Natural killer cell (primary cell): Measurements from ENCODE around the gene MTMR3. TPM values are rescaled to one million over a fixed set of nuclear protein-coding genes. Genes with fewer than 3 reads are reported as not detected.

Experiments used
- ATAC-seq, 3 donors: fragments of 150-1000 bp in 2 of 3; fragments of 200-7000 bp in 1 of 3; cut with Tn5 transposase; 1 replicate in 1 of 3; 2 replicates in 2 of 3; pipeline ENCODE4 v1.10.0; 2021; ENCODE audit warnings: mild to moderate bottlenecking in 2 of 3, moderate library complexity in 2 of 3
- DNase-seq, 2 donors: peaks; one replicate each; pipeline versions ENCODE4 v3.0.0 to v3.0.0-alpha.2; 2013 to 2021; ENCODE audit warnings: mixed read lengths in 1 of 2
- H3K27ac ChIP-seq: one replicate; pipeline ENCODE4 v1.5.1; 2013; ENCODE audit warnings: mild to moderate bottlenecking, low read length
- H3K27me3 ChIP-seq: one replicate; pipeline ENCODE4 v1.6.1; 2013; ENCODE audit warnings: low read length; ENCODE audit not compliant: control insufficient read depth, insufficient read depth
- H3K36me3 ChIP-seq: one replicate; pipeline ENCODE4 v1.6.1; 2013; ENCODE audit warnings: low read length; ENCODE audit not compliant: control insufficient read depth, insufficient read depth
- H3K4me1 ChIP-seq: one replicate; pipeline ENCODE4 v1.6.1; 2013; ENCODE audit warnings: low read length; ENCODE audit not compliant: control insufficient read depth, insufficient read depth
- H3K4me3 ChIP-seq: one replicate; pipeline ENCODE4 v1.5.1; 2013; ENCODE audit warnings: low read length
- H3K9me3 ChIP-seq: one replicate; pipeline ENCODE4 v1.6.1; 2013; ENCODE audit warnings: low read length; ENCODE audit not compliant: control insufficient read depth, insufficient read depth
- H3K27ac Mint-ChIP-seq, 2 donors: one replicate each; pipeline ENCODE4 v1.8.0; 2022; ENCODE audit warnings: mild to moderate bottlenecking in 2 of 2, mixed read lengths in 2 of 2, moderate library complexity in 1 of 2
- H3K27me3 Mint-ChIP-seq, 2 donors: one replicate each; pipeline ENCODE4 v1.8.0; 2022; ENCODE audit warnings: low read depth in 2 of 2, mixed read lengths in 2 of 2
- H3K36me3 Mint-ChIP-seq: one replicate; pipeline ENCODE4 v1.8.0; 2022; ENCODE audit warnings: mixed read lengths
- H3K4me1 Mint-ChIP-seq, 2 donors: one replicate each; pipeline ENCODE4 v1.8.0; 2022; ENCODE audit warnings: mixed read lengths in 2 of 2
- H3K4me3 Mint-ChIP-seq: one replicate; pipeline ENCODE4 v1.8.0; 2022; ENCODE audit warnings: mild to moderate bottlenecking, moderate library complexity, mixed read lengths
- H3K9me3 Mint-ChIP-seq, 2 donors: one replicate each; pipeline ENCODE4 v1.8.0; 2022; ENCODE audit warnings: mixed read lengths in 2 of 2
- WGBS: methylation state at CpG from one replicate; pipeline ENCODE4 v1.1.7; 2013; ENCODE audit warnings: missing lambda C conversion rate; ENCODE audit not compliant: insufficient coverage; 5-methylcytosine and 5-hydroxymethylcytosine counted together
- intact Hi-C: fragments of 100-400 bp; cut with micrococcal nuclease; formaldehyde crosslinking; loops from one replicate; pipeline ENCODE4 v1.14.2; 2022
- total RNA-seq, 4 donors: library from RNA; stranded (reverse); fragments of 120-200 nt in 1 of 4; gene quantifications; one replicate each; pipeline versions ENCODE4 v1.2.3 to v1.2.4, GENCODE V29; 2013 to 2022
- TF ChIP-seq, protein P1 (sequence below): fragments of 200-600 bp; IDR thresholded peaks from one replicate; pipeline ENCODE4 v1.8.0; 2022; ENCODE audit warnings: antibody characterized with exemption

MTMR3 gene
- total RNA-seq, 3 donors from 2014 or later (not counting 1 experiment from before 2014, with no cell fraction given) = 62.1 to 83.4 (median 75.6) TPM

DNA sequence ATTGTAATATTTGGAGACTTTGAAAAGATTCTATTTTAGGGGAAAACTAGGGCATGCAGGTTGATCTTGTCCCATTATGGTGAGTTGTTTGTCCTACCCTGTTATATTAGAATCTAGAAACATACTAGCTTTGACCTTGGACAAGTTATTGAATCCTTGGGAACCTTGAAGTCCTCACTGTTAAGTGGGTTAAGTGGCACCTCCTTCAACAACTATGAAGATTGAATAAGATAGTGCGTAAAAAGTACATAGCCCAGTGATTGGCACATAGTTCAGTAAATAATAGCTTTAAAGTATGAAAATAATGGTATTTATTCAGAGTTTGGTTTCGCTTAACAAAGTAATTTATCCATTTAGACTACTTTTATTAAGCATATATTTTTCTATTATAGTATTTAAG is 51.6 kb downstream of the MTMR3 start:
- H3K27ac Mint-ChIP-seq = no peak overlapping the region
- H3K4me1 Mint-ChIP-seq = peaks cover 41 to 46% of the 10 kb centered on the region in 2 donors
- H3K4me3 Mint-ChIP-seq = no peak overlapping the region
- TF ChIP-seq, protein P1, sequence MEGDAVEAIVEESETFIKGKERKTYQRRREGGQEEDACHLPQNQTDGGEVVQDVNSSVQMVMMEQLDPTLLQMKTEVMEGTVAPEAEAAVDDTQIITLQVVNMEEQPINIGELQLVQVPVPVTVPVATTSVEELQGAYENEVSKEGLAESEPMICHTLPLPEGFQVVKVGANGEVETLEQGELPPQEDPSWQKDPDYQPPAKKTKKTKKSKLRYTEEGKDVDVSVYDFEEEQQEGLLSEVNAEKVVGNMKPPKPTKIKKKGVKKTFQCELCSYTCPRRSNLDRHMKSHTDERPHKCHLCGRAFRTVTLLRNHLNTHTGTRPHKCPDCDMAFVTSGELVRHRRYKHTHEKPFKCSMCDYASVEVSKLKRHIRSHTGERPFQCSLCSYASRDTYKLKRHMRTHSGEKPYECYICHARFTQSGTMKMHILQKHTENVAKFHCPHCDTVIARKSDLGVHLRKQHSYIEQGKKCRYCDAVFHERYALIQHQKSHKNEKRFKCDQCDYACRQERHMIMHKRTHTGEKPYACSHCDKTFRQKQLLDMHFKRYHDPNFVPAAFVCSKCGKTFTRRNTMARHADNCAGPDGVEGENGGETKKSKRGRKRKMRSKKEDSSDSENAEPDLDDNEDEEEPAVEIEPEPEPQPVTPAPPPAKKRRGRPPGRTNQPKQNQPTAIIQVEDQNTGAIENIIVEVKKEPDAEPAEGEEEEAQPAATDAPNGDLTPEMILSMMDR = no peak
- intact Hi-C loops = no loop called here
- H3K27ac ChIP-seq = no peak overlapping the region
- no peaks in the 10 kb centered on the region for H3K9me3 ChIP-seq
- H3K9me3 Mint-ChIP-seq = no peaks in the 10 kb centered on the region
- H3K27me3 ChIP-seq = no peaks in the 10 kb centered on the region
- no peaks in the 10 kb centered on the region for H3K36me3 ChIP-seq
- ATAC-seq = no peak
- H3K4me1 ChIP-seq = no peaks in the 10 kb centered on the region
- H3K4me3 ChIP-seq = no peak overlapping the region
- WGBS = no CpG with 5 or more reads among the region's 2 CpGs
- no peaks in the 10 kb centered on the region for H3K27me3 Mint-ChIP-seq
- H3K36me3 Mint-ChIP-seq = no peaks in the 10 kb centered on the region
- DNase-seq = no peak

DNA sequence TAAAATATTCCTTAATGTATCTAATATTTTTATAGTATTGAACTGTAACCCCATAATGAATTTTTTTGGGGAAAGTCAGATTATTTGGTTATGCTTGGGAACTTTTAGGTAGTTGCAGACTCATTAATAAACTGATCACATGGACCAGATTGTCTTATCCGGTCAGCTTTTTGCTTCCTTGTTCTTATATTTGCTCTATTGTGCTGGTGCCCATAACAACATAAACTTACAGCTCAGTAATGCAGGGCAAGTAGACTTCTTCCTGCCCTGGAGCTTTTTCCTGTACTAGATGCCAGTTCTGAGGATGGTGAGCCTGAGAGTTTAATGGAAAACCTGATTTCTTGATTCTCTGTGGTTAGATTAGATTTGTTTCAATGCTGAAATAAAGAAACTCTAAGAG is 53.2 kb downstream of the MTMR3 start:
- Histone ChIP-seq H3K27me3 (no peaks in the 10 kb centered on the region), H3K9me3 (no peaks in the 10 kb centered on the region), H3K4me3 (no peak overlapping the region), H3K4me1 (no peaks in the 10 kb centered on the region), H3K27ac (no peak overlapping the region), H3K36me3 (no peaks in the 10 kb centered on the region)
- Mint-ChIP-seq H3K9me3 (no peaks in the 10 kb centered on the region), H3K4me3 (no peak overlapping the region), H3K36me3 (no peaks in the 10 kb centered on the region), H3K4me1 (peaks cover 48 to 53% of the 10 kb centered on the region in 2 donors), H3K27me3 (no peaks in the 10 kb centered on the region), H3K27ac (no peak overlapping the region)
- ATAC-seq (no peak), DNase-seq (no peak)
- intact Hi-C loops = no loop called here
- 92% methylated on average over 1 of the region's 1 CpG for WGBS
- TF ChIP-seq, protein P1 = no peak

DNA sequence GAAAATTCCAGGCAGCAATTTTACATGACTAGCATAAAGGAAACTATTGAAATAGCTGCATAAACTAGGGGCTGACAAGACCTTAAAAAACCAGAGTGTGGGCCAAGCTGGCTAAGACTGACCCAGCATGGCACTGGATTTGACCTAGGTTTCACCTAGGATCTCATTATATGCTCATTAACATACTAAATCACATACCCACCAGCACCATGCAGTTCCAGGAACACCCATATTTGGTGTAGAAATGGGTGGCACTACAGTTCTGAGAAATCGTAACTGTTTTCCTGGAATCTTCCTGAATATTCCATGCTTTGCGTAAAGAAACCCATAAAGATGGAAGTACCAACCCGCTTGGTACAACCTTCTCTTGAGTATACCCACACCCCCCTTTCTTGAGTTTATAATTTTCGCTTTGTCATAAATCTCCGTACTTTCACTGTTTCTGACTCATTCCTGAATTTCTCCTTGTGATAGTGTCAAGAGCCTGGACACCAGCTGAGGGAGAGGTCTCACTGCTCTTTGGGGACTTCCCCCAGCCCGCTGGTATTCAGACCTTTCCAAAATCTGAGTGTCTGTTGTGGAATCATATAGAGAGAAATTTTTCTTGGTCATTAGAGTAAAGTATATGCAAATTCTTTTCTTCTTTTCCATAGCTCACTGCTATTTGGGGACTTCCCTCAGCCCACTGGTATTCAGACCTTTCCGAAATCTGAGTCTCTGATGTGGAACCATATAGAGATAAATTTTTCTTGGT is 55.1 kb downstream of the MTMR3 start:
- peaks cover 43 to 59% of the 10 kb centered on the region in 2 donors for H3K4me1 Mint-ChIP-seq
- H3K27ac ChIP-seq = no peak overlapping the region
- no peak for ATAC-seq
- TF ChIP-seq, protein P1 = no peak
- 89% methylated on average over 6 of the region's 7 CpGs for WGBS
- H3K36me3 Mint-ChIP-seq = no peaks in the 10 kb centered on the region
- no peak overlapping the region for H3K27ac Mint-ChIP-seq
- no peaks in the 10 kb centered on the region for H3K27me3 Mint-ChIP-seq
- intact Hi-C loops = no loop called here
- no peaks in the 10 kb centered on the region for H3K9me3 ChIP-seq
- no peak for DNase-seq
- no peak overlapping the region for H3K4me3 Mint-ChIP-seq
- no peaks in the 10 kb centered on the region for H3K27me3 ChIP-seq
- no peak overlapping the region for H3K4me3 ChIP-seq
- no peaks in the 10 kb centered on the region for H3K9me3 Mint-ChIP-seq
- no peaks in the 10 kb centered on the region for H3K36me3 ChIP-seq
- no peaks in the 10 kb centered on the region for H3K4me1 ChIP-seq

DNA sequence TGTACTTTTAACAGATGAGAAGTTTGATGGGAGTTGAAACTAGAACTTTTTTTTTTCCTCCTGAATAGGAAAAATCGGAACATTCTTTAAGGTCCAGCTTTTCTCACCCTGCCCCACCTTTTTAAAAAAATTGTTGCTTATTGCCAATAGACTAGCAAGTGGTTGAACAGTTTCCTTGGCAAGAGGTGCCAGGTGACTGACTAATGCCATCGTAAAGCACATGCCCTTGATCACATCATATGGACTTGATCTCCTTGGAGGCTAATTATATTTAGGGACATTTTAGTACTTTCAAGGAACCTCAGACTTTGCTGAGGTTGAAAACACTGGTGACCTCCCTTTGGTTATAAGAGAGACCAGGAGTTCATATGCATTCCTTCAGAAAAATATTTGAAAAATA is 57.6 kb downstream of the MTMR3 start:
- Histone ChIP-seq H3K27ac (no peak overlapping the region), H3K27me3 (no peaks in the 10 kb centered on the region), H3K9me3 (no peaks in the 10 kb centered on the region), H3K4me1 (no peaks in the 10 kb centered on the region), H3K36me3 (no peaks in the 10 kb centered on the region), H3K4me3 (no peak overlapping the region)
- Mint-ChIP-seq H3K9me3 (no peaks in the 10 kb centered on the region), H3K36me3 (no peaks in the 10 kb centered on the region), H3K27me3 (no peaks in the 10 kb centered on the region), H3K4me1 (peaks cover 42 to 62% of the 10 kb centered on the region in 2 donors), H3K4me3 (no peak overlapping the region), H3K27ac (no peak overlapping the region)
- 100% methylated on average over 2 of the region's 2 CpGs for WGBS
- TF ChIP-seq, protein P1 = no peak
- ATAC-seq (no peak), DNase-seq (no peak)
- intact Hi-C loops = no loop called here
